Coronary artery (tissue), 2 donors: ENCODE results near the gene GRIN2C.

Experiments used
- DNase-seq: peaks from one replicate; pipeline ENCODE4 v3.0.0-alpha.2; 2017; ENCODE audit warnings: low spot score
- H3K27ac ChIP-seq, 2 donors: fragments of 200-600 bp; sonication (generic); one replicate each; pipeline ENCODE4 v1.5.1; 2016 to 2019
- H3K4me3 ChIP-seq: fragments of 200-600 bp; sonication (generic); 2 replicates; pipeline ENCODE4 v1.5.1; 2016; ENCODE audit warnings: mild to moderate bottlenecking, moderate library complexity
- TF ChIP-seq, protein P1 (sequence below): fragments of 200-600 bp; sonication (generic); IDR thresholded peaks from one replicate; pipeline ENCODE4 v1.5.1; 2019; ENCODE audit warnings: antibody characterized with exemption

Gene GRIN2C

DNA sequence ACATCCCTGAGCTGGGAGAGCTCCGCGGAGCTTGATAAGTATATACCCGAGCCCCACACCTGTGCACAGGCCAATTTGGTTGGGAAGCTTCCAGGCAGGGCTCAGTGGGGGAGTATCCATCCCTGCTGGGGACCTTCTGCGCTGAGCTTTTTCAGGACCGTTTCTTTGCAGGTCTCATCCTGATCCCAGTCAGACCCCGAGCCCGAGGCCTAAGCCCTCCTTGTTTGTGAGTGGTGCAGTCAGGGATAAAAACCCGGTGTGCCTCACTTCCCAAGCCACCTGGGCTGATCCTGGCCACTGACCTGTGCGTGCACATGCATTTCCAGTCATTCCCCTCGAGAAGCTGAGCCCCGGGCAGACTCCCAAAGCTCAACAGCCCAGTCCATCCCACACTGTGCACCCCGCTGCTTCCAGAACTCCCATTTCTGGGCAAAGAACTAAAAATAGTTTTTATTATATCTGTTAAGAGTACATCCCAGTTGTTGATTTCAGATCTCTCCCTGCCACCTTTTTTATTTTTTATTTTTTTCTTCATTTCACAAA, 56.2 kb downstream of the GRIN2C start:
- H3K4me3 ChIP-seq, result no peak overlapping the region
- no peak for DNase-seq
- TF ChIP-seq, protein P1, sequence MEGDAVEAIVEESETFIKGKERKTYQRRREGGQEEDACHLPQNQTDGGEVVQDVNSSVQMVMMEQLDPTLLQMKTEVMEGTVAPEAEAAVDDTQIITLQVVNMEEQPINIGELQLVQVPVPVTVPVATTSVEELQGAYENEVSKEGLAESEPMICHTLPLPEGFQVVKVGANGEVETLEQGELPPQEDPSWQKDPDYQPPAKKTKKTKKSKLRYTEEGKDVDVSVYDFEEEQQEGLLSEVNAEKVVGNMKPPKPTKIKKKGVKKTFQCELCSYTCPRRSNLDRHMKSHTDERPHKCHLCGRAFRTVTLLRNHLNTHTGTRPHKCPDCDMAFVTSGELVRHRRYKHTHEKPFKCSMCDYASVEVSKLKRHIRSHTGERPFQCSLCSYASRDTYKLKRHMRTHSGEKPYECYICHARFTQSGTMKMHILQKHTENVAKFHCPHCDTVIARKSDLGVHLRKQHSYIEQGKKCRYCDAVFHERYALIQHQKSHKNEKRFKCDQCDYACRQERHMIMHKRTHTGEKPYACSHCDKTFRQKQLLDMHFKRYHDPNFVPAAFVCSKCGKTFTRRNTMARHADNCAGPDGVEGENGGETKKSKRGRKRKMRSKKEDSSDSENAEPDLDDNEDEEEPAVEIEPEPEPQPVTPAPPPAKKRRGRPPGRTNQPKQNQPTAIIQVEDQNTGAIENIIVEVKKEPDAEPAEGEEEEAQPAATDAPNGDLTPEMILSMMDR, result no peak
- H3K27ac ChIP-seq, result no peak overlapping the region

DNA sequence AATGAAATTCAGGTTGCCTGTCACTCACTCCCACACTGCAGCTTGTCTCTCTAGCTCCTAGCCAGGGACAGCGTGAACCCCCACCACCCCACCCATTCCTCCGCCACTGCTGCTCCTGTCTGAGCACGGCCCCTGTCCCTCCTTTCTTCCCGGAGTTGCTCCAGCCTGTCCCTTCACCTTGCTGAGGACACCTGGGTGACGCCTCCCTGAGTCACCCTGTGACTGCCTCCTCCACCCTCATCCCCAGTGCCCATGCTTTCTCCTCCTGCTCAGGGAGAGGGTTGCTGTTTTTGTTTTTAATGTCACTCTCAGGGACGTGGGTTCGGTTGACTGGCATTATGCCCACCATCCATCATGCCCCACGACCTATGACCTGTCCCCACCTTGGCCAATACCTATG, 57.8 kb downstream of the GRIN2C start:
- Histone ChIP-seq H3K27ac (no peak overlapping the region), H3K4me3 (no peak overlapping the region)
- TF ChIP-seq, protein P1, result no peak
- no peak for DNase-seq

DNA sequence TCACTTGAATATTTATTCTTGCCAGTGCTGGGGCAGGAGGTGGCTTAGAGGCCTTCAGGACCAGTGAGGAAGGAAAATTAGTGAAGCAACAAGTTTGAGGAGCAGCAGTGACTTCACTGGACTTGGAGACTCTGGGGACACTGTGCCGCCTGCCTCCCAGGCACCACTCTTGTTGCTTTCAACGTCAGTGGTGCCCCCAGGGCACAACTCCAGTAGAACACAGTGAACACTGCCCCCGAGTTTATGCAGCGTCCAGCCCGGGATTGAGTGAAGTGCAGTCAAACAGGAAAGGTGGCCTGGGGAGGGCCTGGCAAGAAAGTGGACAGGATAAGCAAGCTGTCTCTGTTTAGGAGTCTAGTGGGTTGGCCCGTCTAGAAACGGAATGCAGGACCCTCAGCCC, 59.2 kb downstream of the GRIN2C start:
- no peak for DNase-seq
- TF ChIP-seq, protein P1, result no peak
- Histone ChIP-seq H3K27ac (no peak overlapping the region), H3K4me3 (no peak overlapping the region)

DNA sequence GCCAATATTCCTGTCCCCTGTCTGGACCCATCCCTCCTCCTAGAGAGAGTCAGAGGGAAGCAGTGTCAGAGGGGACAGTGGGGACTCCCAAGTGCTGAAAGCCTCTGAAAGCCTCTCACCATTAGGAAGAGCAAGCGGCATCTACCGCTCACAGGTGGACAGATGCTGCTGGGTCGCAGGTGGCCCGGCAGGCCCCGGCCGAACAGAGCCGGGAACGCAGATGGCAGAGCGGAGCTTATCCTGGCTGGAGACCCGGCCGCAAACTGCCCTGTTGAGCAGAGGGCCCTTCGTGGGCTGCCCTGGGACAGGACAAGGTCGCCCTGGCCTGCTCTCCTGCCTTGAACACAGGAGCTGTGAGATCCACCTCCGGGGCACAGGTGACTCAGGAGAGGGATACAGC, 60.6 kb downstream of the GRIN2C start:
- H3K4me3 ChIP-seq, result no peak overlapping the region
- no peak overlapping the region for H3K27ac ChIP-seq
- TF ChIP-seq, protein P1, result no peak
- DNase-seq, result no peak

DNA sequence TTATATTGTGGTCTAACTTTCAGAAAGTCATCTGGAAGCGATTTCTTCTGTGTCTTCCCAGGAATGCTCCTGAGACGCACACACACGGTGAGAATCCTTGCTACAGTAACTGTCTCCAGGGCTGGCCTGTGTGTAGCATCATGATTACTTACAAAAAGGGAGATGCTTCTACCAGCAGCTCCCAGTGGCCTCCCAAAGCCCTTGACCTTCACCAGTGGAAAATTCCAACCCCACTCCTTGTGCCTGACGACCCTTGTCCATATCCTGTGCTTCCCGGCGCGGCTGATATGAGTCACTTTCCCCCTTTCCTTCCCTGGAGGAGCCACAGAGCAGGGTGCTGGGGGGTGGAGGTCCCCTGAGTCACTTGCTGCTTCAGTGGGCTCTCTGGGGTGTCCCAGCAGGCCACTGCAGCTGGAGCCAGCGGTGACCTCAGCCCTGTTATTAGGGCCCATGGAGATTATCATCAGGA, 61.4 kb downstream of the GRIN2C start:
- no peak overlapping the region for H3K27ac ChIP-seq
- no peak for DNase-seq
- TF ChIP-seq, protein P1, result no peak
- H3K4me3 ChIP-seq, result no peak overlapping the region

DNA sequence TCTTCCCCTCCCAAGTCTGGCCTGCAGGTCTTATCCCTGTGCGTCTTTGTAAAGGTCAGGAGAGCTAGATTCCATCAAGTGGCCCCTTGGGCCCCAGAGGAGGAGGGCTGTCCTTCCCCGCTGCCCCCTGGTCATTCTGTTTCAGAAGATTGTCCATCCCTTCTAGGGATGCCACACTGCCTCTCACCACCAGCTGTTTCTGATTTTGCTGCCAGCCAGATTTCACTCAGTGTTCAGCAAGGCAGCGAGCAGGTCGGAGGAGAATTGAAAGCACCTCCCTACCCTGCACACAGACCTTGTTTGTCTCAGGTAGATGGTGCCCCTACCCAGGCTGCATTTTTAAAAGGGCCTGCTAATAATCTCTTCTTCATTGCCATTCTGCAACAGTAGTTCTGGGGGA, 61.9 kb downstream of the GRIN2C start:
- TF ChIP-seq, protein P1, result no peak
- Histone ChIP-seq H3K27ac (no peak overlapping the region), H3K4me3 (no peak overlapping the region)
- no peak for DNase-seq

DNA sequence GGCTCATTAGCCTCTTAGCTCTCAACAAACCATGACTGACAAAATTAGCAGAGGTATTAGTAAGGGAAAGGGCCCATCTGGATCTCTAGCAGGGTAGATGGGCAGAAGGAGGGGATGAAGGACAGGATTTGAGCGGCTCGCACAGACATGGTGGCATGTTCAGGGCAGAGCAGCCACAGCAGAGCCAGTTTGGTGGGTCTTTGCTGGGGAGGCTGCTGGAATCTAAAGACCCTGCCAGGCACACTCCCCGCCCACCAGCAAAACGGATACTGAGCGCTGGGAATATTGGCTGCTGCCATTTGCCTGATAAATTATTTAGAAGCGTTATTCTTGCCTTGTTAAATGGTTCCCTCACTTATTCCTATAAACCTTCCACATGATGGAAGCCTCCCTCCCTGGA, 62.8 kb downstream of the GRIN2C start:
- Histone ChIP-seq H3K4me3 (no peak overlapping the region), H3K27ac (no peak overlapping the region)
- TF ChIP-seq, protein P1, result no peak
- no peak for DNase-seq
